BJ (cell line): ENCODE results near the gene CCDC181. TPM values are rescaled to one million over a fixed set of nuclear protein-coding genes. Genes with fewer than 3 reads are reported as not detected.

Experiments
- CTCF ChIA-PET: fragments of 350-600 bp; formaldehyde crosslinking; extraction: SDS; loops from one replicate; lab custom pipeline; 2021; ENCODE audit warnings: antibody characterized with exemption, inconsistent platforms; lab: Yijun Ruan, JAX
- POLR2A ChIA-PET: fragments of 300-600 bp; sonication (Branson Sonifier 250); formaldehyde crosslinking; extraction: SDS; loops from one replicate; lab custom pipeline; 2021; ENCODE audit warnings: antibody characterized with exemption; lab: Charles Lee
- DNase-seq: peaks from one replicate; pipeline ENCODE4 v3.0.0-alpha.2; 2011; ENCODE audit warnings: low read depth
- H3K27me3 ChIP-seq: 2 replicates; pipeline ENCODE4 v1.6.0; 2011; ENCODE audit warnings: low read length; ENCODE audit not compliant: control insufficient read depth, insufficient read depth
- H3K36me3 ChIP-seq: 2 replicates; pipeline ENCODE4 v1.5.1; 2011; ENCODE audit warnings: low read length; ENCODE audit not compliant: control insufficient read depth, insufficient read depth
- H3K4me3 ChIP-seq: 2 replicates; pipeline ENCODE4 v1.5.1; 2011; ENCODE audit warnings: low read depth, mild to moderate bottlenecking, control low read depth, low read length
- CTCF ChIP-seq: IDR thresholded peaks from 2 replicates; pipeline ENCODE4 v1.5.1; 2011; ENCODE audit warnings: low read depth, mild to moderate bottlenecking, control low read depth, inconsistent platforms, low read length, moderate library complexity; ENCODE audit not compliant: insufficient read depth
- polyA plus RNA-seq: library from polyadenylated mRNA; depleted of rRNA; stranded (reverse); fragments of >200 nt; gene quantifications from 2 replicates; pipeline ENCODE4 v1.2.3, GENCODE V29; 2011

Gene CCDC181
- polyA plus RNA-seq, 1 experiment, result not detected

- H3K36me3 ChIP-seq, result 0 out of 2 replicates have a peak, but pooled peaks cover 1% of the 10 kb centered on the region
- ChIA-PET CTCF (interaction anchor here (1.0 to 3.4 kb wide), 3 partner anchors 11 to 239 kb away, joined by 3 to 11 read pairs (median 3); no protein-coding TSS in a partner anchor), POLR2A (no interaction called here)
- no peaks in the 10 kb centered on the region for H3K27me3 ChIP-seq
- TF ChIP-seq CTCF, result no peak
- no peak overlapping the region for H3K4me3 ChIP-seq
- no peak for DNase-seq
Observed at GRCh38 chr1:169472738-169473137, 45.5 kb upstream of the CCDC181 start.

- Histone ChIP-seq H3K27me3 (no peaks in the 10 kb centered on the region), H3K36me3 (no peaks in the 10 kb centered on the region), H3K4me3 (no peak overlapping the region)
- TF ChIP-seq CTCF, result no peak
- DNase-seq, result no peak
- ChIA-PET CTCF (no interaction called here), POLR2A (interaction anchor here (0.5 kb wide), 1 partner anchor 71 kb away, joined by 3 read pairs; no protein-coding TSS in a partner anchor)
Observed at GRCh38 chr1:169468982-169469381, 41.7 kb upstream of the CCDC181 start.

GRCh38 chr1:169466259-169467230 is 39.3 kb upstream of the CCDC181 start:
- no peak overlapping the region for H3K4me3 ChIP-seq
- no peak for DNase-seq
- H3K36me3 ChIP-seq, result no peaks in the 10 kb centered on the region
- ChIA-PET CTCF (interaction anchor here (0.7 to 3.9 kb wide), 7 partner anchors 8 to 269 kb away, joined by 3 to 11 read pairs (median 4); no protein-coding TSS in a partner anchor), POLR2A (no interaction called here)
- no peaks in the 10 kb centered on the region for H3K27me3 ChIP-seq
- TF ChIP-seq CTCF, result peak; percentile 48

- POLR2A ChIA-PET, result no interaction called here
- CTCF ChIA-PET, result interaction anchor here (0.6 to 3.9 kb wide), 8 partner anchors 9 to 270 kb away, joined by 3 to 11 read pairs (median 4); no protein-coding TSS in a partner anchor
- no peak for DNase-seq
- TF ChIP-seq CTCF, result no peak
- Histone ChIP-seq H3K4me3 (no peak overlapping the region), H3K36me3 (no peaks in the 10 kb centered on the region), H3K27me3 (no peaks in the 10 kb centered on the region)
Observed at GRCh38 chr1:169465281-169465680, 38.0 kb upstream of the CCDC181 start.

- Histone ChIP-seq H3K27me3 (peaks cover 1% of the 10 kb centered on the region; the same call in 1 of the 2 replicates), H3K36me3 (no peaks in the 10 kb centered on the region), H3K4me3 (no peak overlapping the region)
- TF ChIP-seq CTCF, result no peak
- POLR2A ChIA-PET, result interaction anchor here (0.6 kb wide), 1 partner anchor 12 kb away, joined by 3 read pairs; no protein-coding TSS in a partner anchor
- CTCF ChIA-PET, result interaction anchor here (2.4 kb wide), 1 partner anchor 84 kb away, joined by 12 read pairs; no protein-coding TSS in a partner anchor
- no peak for DNase-seq
Observed at GRCh38 chr1:169462385-169462784, 35.1 kb upstream of the CCDC181 start.
